Gastrocnemius medialis (tissue), 4 donors: Measurements from ENCODE around the gene MAP3K5.

Experiments
- POLR2A ChIP-seq, 2 donors: fragments of 450-650 bp; IDR thresholded peaks; one replicate each; pipeline ENCODE4 v1.6.1; 2017; ENCODE audit warnings: antibody characterized with exemption in 2 of 2, mild to moderate bottlenecking in 2 of 2, moderate library complexity in 2 of 2
- TF ChIP-seq, protein P1 (sequence below), 5 experiments: fragments of 450-650 bp in 3 of 5; fragments of 200-600 bp in 2 of 5; sonication (generic) in 2 of 5; IDR thresholded peaks in 4 of 5; conservative IDR thresholded peaks in 1 of 5; 1 replicate in 4 of 5; 2 replicates in 1 of 5; pipeline ENCODE4 v1.5.1; 2016 to 2019; ENCODE audit warnings: antibody characterized with exemption in 5 of 5, mild to moderate bottlenecking in 3 of 5, moderate library complexity in 3 of 5

DNA sequence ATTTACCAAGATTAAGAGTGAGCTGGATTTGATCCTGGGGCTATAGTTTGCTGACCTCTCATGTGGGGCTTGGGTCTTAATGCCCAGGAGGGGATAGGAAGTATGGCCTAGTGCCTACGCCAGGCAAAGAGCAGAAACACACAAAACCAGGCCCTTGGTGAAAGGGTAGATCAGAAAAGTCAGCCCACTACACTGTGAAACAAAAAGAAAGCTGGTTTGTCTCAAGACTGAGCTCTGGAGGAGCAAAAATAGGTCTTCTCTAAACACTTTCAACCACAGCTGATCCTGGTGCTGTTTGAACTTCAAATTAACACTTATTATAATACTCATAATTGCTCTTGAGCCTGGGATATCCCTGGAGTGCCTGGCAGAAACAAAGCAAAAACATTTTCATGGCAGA lies 167.0 kb downstream of the MAP3K5 start:
- TF ChIP-seq, protein P1, sequence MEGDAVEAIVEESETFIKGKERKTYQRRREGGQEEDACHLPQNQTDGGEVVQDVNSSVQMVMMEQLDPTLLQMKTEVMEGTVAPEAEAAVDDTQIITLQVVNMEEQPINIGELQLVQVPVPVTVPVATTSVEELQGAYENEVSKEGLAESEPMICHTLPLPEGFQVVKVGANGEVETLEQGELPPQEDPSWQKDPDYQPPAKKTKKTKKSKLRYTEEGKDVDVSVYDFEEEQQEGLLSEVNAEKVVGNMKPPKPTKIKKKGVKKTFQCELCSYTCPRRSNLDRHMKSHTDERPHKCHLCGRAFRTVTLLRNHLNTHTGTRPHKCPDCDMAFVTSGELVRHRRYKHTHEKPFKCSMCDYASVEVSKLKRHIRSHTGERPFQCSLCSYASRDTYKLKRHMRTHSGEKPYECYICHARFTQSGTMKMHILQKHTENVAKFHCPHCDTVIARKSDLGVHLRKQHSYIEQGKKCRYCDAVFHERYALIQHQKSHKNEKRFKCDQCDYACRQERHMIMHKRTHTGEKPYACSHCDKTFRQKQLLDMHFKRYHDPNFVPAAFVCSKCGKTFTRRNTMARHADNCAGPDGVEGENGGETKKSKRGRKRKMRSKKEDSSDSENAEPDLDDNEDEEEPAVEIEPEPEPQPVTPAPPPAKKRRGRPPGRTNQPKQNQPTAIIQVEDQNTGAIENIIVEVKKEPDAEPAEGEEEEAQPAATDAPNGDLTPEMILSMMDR (IDR thresholded peaks at IDR 0.05 in 4 of 5, conservative IDR thresholded peaks at IDR 0.05 in 1 of 5), result no peak
- no peak for TF ChIP-seq POLR2A (IDR thresholded peaks at IDR 0.05)
